Stomach smooth muscle (tissue), 2 donors: ENCODE measurements around the gene CROCC2.

Source experiments
- H3K27ac ChIP-seq: one replicate; pipeline ENCODE4 v1.7.0; 2013; ENCODE audit warnings: mild to moderate bottlenecking, low read length, inconsistent platforms
- H3K27me3 ChIP-seq, 2 donors: one replicate each; pipeline ENCODE4 v1.7.0; 2013; ENCODE audit warnings: low read length in 2 of 2; ENCODE audit not compliant: insufficient read depth in 2 of 2, control insufficient read depth in 1 of 2
- H3K36me3 ChIP-seq, 2 donors: one replicate each; pipeline ENCODE4 v1.7.0; 2013; ENCODE audit warnings: low read length in 2 of 2; ENCODE audit not compliant: control insufficient read depth in 2 of 2, insufficient read depth in 2 of 2
- H3K4me1 ChIP-seq: one replicate; pipeline ENCODE4 v1.7.0; 2013; ENCODE audit warnings: low read length; ENCODE audit not compliant: control insufficient read depth, insufficient read depth
- H3K4me3 ChIP-seq, 2 donors: one replicate each; pipeline ENCODE4 v1.7.0; 2013; ENCODE audit warnings: low read length in 2 of 2
- H3K9ac ChIP-seq, 2 donors: one replicate each; pipeline ENCODE4 v1.7.0; 2013; ENCODE audit warnings: low read length in 2 of 2, mild to moderate bottlenecking in 1 of 2
- H3K9me3 ChIP-seq, 2 donors: one replicate each; pipeline ENCODE4 v1.7.0; 2013; ENCODE audit warnings: low read length in 2 of 2; ENCODE audit not compliant: control insufficient read depth in 2 of 2
- donor health status: healthy.
- donor health status: Pancreatic carcinoma.

The CROCC2 gene

GRCh38 chr2:240919786-240920782 lies 13.9 kb downstream of the CROCC2 start:
- no peak overlapping the region for H3K27ac ChIP-seq
- H3K9ac ChIP-seq, result no peak overlapping the region
- H3K4me3 ChIP-seq, result no peak overlapping the region
- H3K9me3 ChIP-seq, result no peaks in the 10 kb centered on the region
- peaks cover 0 to 8% of the 10 kb centered on the region in 2 donors for H3K27me3 ChIP-seq
- no peaks in the 10 kb centered on the region for H3K36me3 ChIP-seq
- H3K4me1 ChIP-seq, result peaks cover 13% of the 10 kb centered on the region

- Histone ChIP-seq H3K27ac (no peak overlapping the region), H3K36me3 (no peaks in the 10 kb centered on the region), H3K9me3 (no peaks in the 10 kb centered on the region), H3K27me3 (peaks cover 0 to 1% of the 10 kb centered on the region in 2 donors), H3K4me3 (no peak overlapping the region), H3K9ac (no peak overlapping the region), H3K4me1 (peaks cover 12% of the 10 kb centered on the region)
Observed at GRCh38 chr2:240920783-240921231, 14.7 kb downstream of the CROCC2 start.

- Histone ChIP-seq H3K4me3 (no peak overlapping the region), H3K4me1 (peaks cover 10% of the 10 kb centered on the region), H3K36me3 (no peaks in the 10 kb centered on the region), H3K27ac (no peak overlapping the region), H3K27me3 (no peaks in the 10 kb centered on the region), H3K9me3 (no peaks in the 10 kb centered on the region), H3K9ac (no peak overlapping the region)
Observed at GRCh38 chr2:240921311-240921994, 15.3 kb downstream of the CROCC2 start.

DNA sequence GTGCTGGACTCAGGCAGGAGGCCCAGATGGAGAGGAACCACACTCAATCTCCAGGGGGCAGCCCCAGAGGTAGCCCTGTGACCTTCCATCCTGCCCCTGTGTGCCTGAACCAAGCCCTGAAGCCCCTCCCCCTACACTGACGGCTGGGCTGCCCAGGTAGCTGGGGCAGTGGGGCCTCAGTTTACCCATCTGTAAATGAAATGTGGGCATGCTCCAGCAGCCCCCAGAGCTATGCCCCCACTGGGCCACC lies 15.8 kb downstream of the CROCC2 start:
- Histone ChIP-seq H3K4me3 (no peak overlapping the region), H3K9me3 (no peaks in the 10 kb centered on the region), H3K36me3 (no peaks in the 10 kb centered on the region), H3K27ac (no peak overlapping the region), H3K4me1 (peaks cover 8% of the 10 kb centered on the region), H3K27me3 (no peaks in the 10 kb centered on the region), H3K9ac (no peak overlapping the region)

GRCh38 chr2:240922245-240922981 lies 16.3 kb downstream of the CROCC2 start:
- Histone ChIP-seq H3K36me3 (no peaks in the 10 kb centered on the region), H3K27ac (no peak overlapping the region), H3K9me3 (no peaks in the 10 kb centered on the region), H3K4me3 (no peak overlapping the region), H3K27me3 (no peaks in the 10 kb centered on the region), H3K4me1 (peaks cover 6% of the 10 kb centered on the region), H3K9ac (no peak overlapping the region)

GRCh38 chr2:240922982-240923537 lies 16.9 kb downstream of the CROCC2 start:
- no peaks in the 10 kb centered on the region for H3K9me3 ChIP-seq
- peaks cover 6% of the 10 kb centered on the region for H3K4me1 ChIP-seq
- no peak overlapping the region for H3K27ac ChIP-seq

GRCh38 chr2:240925191-240925567 lies 19.0 kb downstream of the CROCC2 start:
- Histone ChIP-seq H3K4me1 (peaks cover 6% of the 10 kb centered on the region), H3K9ac (no peak overlapping the region), H3K9me3 (no peaks in the 10 kb centered on the region), H3K36me3 (no peaks in the 10 kb centered on the region), H3K4me3 (no peak overlapping the region), H3K27ac (no peak overlapping the region), H3K27me3 (peaks cover 0 to 2% of the 10 kb centered on the region in 2 donors)

More at GRCh38 chr2:240922982-240923537, 16.9 kb downstream of the CROCC2 start:
- Histone ChIP-seq H3K4me3 (no peak overlapping the region), H3K9ac (no peak overlapping the region), H3K36me3 (no peaks in the 10 kb centered on the region), H3K27me3 (no peaks in the 10 kb centered on the region)

DNA sequence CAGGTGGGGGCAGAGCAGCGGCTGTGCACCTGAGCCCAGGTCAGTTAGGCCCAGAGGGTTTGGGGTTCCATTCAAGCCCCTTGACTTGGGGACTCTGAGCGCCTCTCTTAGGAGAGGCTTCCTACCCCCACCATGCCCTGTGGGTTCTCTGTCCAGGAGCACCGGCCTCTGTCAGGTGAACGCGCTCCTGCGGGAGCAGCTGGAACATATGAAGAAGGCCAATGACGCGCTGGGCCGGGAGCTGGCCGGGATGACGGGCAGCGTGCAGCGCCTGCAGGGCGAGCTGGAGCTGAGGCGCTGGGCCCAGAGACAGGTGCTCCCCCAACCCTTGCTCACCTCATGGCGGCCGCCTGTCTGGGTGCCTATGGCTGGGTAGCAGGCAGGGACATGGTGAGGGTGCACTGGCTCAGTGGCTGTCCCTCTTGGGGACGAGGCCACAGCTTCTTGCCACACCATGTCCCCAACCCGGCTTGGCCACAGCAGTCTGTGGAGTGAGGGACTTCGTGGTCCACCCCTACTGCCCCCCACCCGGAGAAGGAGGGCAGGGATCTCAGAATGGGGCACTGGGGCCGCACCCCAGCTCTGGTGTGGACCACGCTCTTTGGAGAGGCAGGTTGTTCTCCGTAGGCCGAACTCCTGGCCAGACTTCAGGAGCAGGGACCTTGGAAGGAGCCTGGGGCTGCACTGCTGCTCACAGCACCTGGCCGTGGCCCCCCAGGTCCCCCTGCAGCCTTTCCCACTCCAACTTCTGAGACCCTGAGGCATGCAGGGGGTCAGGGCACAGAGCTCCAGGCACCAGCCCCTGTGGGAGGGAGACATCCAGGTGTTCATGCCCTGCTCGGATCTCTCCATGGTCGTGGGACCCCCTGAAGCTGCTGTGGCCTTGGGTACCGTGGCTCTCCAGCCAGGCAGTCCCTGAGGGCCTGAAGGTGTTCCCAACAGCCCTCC lies 19.7 kb downstream of the CROCC2 start:
- Histone ChIP-seq H3K27me3 (peaks cover 0 to 2% of the 10 kb centered on the region in 2 donors), H3K4me1 (peaks cover 6% of the 10 kb centered on the region), H3K27ac (no peak overlapping the region), H3K4me3 (no peak overlapping the region), H3K9me3 (no peaks in the 10 kb centered on the region), H3K36me3 (no peaks in the 10 kb centered on the region), H3K9ac (no peak overlapping the region)

DNA sequence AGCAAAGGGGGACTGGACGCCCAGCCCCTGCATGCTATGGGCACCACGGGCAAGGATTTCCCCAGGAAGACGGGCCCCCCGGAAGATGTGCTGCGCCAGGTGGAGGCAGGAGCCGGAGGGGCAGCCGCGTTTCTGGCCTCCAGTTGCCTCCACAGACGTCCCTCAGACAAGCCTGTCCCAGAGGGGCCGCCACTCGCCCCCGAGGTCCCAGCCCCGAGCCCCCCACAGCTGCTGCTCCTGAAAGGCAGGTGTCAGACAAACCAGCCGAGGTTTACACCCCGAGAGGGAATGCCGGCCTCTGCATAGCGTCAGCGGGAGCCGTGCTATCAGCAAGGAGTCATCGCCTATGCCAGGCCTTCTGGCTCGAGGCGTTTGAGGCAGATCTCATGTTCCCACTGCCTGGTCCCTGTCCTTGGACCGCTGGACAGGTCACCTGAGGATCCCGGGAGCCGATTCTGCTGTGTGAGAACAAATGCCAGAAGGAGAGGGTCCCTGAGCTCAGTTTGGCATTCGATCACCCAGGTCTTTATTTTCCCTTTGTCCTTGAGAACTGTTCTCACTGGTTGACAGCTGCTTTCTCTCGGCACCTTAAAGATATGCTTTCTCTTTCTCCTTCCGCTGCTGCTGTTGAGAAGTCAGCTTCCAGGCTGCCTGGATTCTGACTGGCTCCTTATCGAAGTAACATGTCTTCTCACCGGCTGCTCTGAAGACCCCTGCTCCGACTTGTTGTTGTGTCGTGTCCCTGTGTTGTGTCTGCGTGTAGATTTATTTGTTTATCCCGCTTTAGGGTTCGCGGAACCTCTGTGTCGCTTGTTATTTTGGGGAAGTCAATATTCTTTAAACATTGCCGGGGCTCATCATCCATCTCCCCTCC lies 20.6 kb downstream of the CROCC2 start:
- Histone ChIP-seq H3K27ac (no peak overlapping the region), H3K4me1 (peaks cover 4% of the 10 kb centered on the region), H3K9ac (peak overlapping the region; percentile 43 to 57), H3K36me3 (no peaks in the 10 kb centered on the region), H3K9me3 (no peaks in the 10 kb centered on the region), H3K4me3 (peak overlapping the region; percentile 56 to 59), H3K27me3 (peaks cover 0 to 2% of the 10 kb centered on the region in 2 donors)
